GM21737 (cell line): ENCODE data around the gene IRAK2.

ENCODE experiments used
- ATAC-seq: cut with Tn5 transposase; IDR thresholded peaks from one replicate; pipeline ENCODE4 v1.9.1; 2021; ENCODE audit warnings: mild to moderate bottlenecking, moderate library complexity; ENCODE audit not compliant: unreplicated experiment

The IRAK2 gene

GRCh38 chr3:10188804-10189556, 24.3 kb downstream of the IRAK2 start:
- no peak for ATAC-seq

- ATAC-seq: no peak
Observed at GRCh38 chr3:10189557-10190354, 25.0 kb downstream of the IRAK2 start.

DNA sequence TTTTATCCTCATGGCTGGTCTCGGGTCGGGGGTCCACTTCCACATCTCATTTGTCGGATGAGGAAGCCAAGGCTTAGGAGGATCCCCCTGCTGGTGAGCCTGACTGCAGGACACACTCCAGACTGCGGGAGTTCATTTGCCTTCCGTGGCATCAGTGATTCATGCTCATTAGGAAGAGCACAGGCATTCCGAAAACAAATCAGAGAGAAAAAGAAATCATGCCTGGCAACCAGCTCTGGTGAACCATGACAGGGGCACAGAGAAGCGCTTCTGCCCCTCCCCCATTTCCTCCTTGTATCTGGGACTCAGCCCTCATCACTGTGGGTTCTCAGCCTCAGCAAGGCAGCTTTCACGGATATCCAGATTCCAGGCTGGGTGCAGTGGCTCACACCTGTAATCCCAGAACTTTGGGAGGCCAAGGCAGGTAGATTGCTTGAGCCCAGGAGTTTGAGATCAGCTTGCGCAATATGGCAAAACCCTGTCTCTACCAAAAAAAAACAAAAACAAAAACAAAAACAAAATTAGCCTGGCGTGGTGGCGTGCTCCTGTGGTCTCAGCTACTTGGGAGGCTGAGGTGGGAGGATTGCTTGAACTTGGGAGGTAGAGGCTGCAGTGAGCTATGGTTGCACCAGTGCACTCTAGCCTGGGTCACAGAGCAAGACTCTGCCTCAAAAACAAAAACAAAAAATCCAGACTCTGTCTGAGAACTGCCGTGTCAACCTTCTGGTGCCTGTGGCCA, 28.4 kb downstream of the IRAK2 start:
- no peak for ATAC-seq

GRCh38 chr3:10193692-10194327, 29.1 kb downstream of the IRAK2 start:
- ATAC-seq: no peak

DNA sequence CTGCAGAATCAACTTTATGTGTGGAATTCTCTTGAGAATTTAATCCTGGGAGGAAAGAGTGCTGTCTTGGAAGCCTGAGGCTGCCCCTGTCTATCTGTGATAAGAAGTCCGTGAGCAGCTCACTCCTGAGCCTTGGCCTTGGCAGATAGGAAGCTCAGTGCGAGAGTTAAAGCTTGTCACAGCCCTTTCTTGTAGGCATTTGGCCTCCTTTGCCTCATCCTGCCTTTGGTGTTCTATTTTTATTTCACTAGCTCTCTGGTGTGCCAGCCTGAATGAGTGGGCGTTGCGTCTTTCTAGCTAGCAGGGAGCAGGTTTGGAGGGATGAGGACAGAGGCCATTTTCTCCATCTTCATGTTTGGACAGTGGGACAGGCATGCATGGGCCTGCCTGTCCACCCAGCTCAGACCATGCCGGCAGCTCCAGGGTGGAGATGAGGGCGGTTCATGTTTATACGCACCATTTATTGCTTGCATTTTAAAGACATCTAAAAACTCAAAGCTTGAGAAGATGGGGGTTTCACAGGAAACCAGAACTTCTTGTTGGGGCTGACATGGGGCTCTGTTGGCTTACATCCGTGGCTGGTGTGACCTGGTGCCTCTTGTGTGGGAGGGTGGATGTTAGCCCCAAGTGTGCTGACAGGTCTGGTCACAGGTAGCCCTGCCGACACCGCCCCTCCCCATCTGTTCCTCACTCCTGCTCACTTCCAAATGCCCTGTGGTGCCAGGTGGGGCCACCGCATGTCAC, 29.8 kb downstream of the IRAK2 start:
- no peak for ATAC-seq

DNA sequence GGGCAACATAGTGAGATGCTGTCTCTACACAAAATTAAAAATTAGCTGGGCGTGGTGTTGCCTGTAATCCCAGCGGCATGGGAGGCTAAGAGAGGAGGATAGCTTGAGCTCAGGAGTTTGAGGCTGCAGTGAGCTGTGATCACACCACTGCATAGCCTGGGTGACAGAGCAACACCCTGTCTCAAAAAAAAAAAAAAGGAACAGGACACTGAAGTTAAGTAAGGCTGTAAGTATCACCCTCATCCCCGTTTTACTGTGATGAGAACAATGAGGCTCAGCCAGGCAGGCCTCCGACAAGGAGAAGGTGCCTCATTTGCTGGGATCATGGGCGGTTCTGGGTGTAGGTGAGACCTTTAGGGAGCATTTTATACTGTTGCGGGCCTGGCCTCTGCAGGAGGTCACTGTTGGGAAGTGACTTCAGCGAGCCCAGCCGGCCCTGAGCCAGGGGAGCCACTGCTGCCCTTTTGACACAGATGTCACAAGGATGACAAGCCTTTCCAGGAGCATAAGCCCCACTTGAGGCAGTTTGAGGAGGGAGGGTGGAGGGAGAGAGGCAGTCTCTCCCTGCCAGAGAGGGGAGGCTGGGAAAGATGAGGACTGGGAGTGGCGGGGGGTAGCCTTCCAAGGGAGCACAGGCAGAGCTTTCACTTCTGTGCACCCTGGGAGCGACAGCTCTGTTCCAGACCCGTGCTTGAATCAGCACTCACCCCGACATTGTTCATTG, 30.8 kb downstream of the IRAK2 start:
- ATAC-seq: no peak

- no peak for ATAC-seq
Observed at GRCh38 chr3:10196389-10197052, 31.8 kb downstream of the IRAK2 start.

DNA sequence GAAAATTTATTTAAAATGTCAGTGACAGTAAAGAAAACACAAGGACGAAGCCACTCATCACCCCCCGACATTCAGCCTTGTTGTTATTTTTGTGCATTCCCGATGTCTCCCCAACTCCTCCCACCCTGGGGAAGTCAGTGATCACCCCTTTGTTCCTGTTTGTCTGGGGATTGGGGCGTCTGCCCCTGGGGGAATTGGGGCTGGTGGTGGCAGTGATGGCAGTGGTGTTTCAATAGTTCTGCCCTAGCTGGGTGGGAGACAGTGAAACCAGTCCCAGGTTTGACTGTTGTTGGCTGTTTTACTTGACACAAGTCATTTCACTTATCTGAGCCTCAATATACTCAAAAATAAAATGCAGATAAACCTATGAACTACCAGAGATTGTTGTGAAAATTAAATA, 33.5 kb downstream of the IRAK2 start:
- ATAC-seq: no peak

GRCh38 chr3:10198761-10199649, 34.3 kb downstream of the IRAK2 start:
- peak; percentile 77 for ATAC-seq

DNA sequence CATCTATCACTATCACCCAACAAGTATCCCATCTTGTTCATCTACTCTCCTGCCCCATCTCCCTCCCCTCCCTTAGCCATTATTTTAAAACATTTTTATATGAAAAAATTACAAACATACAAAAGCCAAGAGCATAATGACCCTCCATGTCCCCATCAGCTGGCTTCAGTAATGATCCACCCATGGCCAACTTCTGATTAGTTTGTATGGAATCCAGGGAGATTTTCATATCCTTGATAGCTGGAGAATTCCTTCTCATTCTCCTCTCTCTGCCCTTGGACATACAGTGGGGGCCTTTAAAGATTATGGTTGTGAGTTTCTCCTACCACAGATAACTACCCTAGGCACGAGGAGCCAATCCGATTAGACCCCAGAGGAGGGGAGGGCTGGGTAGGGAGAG, 40.2 kb downstream of the IRAK2 start:
- ATAC-seq: no peak

GRCh38 chr3:10205451-10206165, 40.9 kb downstream of the IRAK2 start:
- no peak for ATAC-seq

DNA sequence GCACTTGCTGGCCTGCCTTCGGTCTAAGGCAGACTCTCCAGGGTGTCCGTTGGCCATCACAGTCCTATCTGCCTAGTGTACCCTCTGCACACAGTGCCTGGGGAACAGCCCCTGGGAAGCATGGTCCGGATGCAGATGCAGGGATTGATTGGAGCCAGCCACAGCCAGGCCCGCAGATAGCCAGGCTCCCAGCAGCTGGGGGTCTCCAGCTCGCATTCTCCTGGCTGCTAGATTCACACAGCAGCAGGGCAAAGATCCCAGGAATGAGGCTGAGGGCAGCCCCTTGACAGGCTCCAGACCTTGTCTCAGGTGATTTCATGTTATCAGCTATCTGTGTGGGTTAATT, 41.4 kb downstream of the IRAK2 start:
- ATAC-seq: no peak

- ATAC-seq: no peak
Observed at GRCh38 chr3:10213156-10213792, 48.6 kb downstream of the IRAK2 start.

DNA sequence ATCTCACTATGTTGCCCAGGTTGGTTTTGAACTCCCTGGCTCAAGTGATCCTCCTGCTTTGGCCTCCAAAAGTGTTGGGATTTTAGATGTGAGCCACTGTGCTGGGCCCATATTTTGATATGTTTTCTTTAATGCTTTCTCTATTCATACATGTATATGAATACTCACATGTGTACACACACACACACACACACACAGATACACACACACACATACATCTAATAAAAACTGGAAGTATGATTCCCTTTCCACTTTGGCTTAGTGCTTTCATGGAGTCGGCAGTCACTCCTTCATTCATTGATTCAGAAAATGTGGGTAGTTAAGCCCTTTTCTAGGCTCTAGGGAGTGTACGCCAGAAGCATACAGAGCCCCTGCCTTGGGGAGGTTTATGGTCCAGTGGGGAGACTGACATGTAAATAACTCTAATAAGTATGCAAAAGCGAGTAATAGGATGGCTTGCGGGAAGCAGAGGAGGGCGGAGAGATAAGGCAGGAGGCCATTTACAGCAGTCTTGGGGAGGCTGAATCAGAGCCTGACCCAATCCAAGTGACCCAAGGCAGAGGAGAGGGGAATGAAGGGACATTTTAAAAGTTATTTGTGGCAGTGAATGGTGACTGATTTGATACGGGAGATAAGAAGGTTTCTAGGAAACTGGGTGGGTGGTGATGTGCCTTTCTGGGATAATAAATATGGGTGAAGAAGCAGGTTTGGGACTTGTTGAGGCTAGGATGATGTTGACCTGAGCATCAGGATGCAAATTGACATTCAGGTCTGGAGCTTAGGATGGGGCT, 51.1 kb downstream of the IRAK2 start:
- ATAC-seq: no peak

DNA sequence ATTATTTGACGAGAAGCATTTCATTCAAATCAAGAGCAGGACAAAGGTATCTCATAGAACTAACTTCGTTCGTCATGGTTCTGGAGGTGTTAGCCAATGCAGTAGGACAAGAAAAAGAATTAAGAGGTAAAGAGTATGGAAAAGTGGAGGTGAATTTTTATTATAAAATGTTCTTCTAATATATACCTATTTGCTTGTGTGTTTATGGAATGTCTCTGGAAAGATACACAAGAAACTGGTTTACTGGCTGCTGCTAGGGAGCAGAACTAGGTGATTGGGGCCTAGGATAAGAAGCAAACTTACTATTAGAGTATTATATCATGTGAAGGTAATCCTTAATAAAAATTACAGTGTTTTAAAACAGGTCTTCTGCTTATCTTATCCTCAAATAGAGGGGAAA, 52.6 kb downstream of the IRAK2 start:
- ATAC-seq: no peak

GRCh38 chr3:10219737-10220136, 55.0 kb downstream of the IRAK2 start:
- ATAC-seq: no peak
